Trophoblast cell (in vitro differentiated cells and primary cell): Measurements from ENCODE around the gene SRGAP2B.
A peak's percentile ranks its signal among the peaks of the same experiment; 100 is the strongest.
"Not testable (repeated sequence)": the region's sequence is repeated elsewhere in the genome, so short reads cannot be mapped to it uniquely, and the experiment has no call there.

ENCODE experiments used
- DNase-seq, 2 donors: peaks; one replicate each; pipeline ENCODE4 v3.0.0-alpha.2; 2016
- H2AFZ ChIP-seq: 2 replicates; pipeline ENCODE4 v1.6.1; 2013; ENCODE audit warnings: low read length, moderate library complexity, mild to moderate bottlenecking; ENCODE audit not compliant: insufficient read depth, poor library complexity
- H2AK5ac ChIP-seq: 2 replicates; pipeline ENCODE4 v1.6.1; 2013; ENCODE audit warnings: mild to moderate bottlenecking, low read length
- H2BK120ac ChIP-seq: 2 replicates; pipeline ENCODE4 v1.6.1; 2013; ENCODE audit warnings: low read length, mild to moderate bottlenecking, moderate library complexity; ENCODE audit not compliant: insufficient read depth, poor library complexity
- H2BK12ac ChIP-seq: 2 replicates; pipeline ENCODE4 v1.6.1; 2013; ENCODE audit warnings: mild to moderate bottlenecking, low read length, moderate library complexity
- H2BK5ac ChIP-seq: 2 replicates; pipeline ENCODE4 v1.6.1; 2013; ENCODE audit warnings: low read length, low read depth, moderate library complexity, mild to moderate bottlenecking; ENCODE audit not compliant: poor library complexity
- H3K14ac ChIP-seq: 2 replicates; pipeline ENCODE4 v1.6.1; 2013; ENCODE audit warnings: mild to moderate bottlenecking, low read length
- H3K18ac ChIP-seq: 2 replicates; pipeline ENCODE4 v1.6.1; 2013; ENCODE audit warnings: mild to moderate bottlenecking, low read length
- H3K23ac ChIP-seq: 2 replicates; pipeline ENCODE4 v1.6.1; 2013; ENCODE audit warnings: low read length
- H3K27ac ChIP-seq: 2 replicates; pipeline ENCODE4 v1.5.1; 2013; ENCODE audit warnings: low read depth, mild to moderate bottlenecking, inconsistent platforms, low read length, moderate library complexity
- H3K27me3 ChIP-seq: 2 replicates; pipeline ENCODE4 v1.6.1; 2013; ENCODE audit warnings: inconsistent platforms, mild to moderate bottlenecking, low read length, moderate library complexity; ENCODE audit not compliant: insufficient read depth
- H3K36me3 ChIP-seq, 2 experiments: 1 replicate in 1 of 2; 2 replicates in 1 of 2; pipeline ENCODE4 v1.6.1; 2013; ENCODE audit warnings: low read length in 2 of 2, mild to moderate bottlenecking in 2 of 2, moderate library complexity in 1 of 2; ENCODE audit not compliant: insufficient read depth in 2 of 2, control insufficient read depth in 1 of 2
- H3K4ac ChIP-seq: 2 replicates; pipeline ENCODE4 v1.6.1; 2013; ENCODE audit warnings: low read depth, mild to moderate bottlenecking, low read length, moderate library complexity
- H3K4me1 ChIP-seq, 2 experiments: 1 replicate in 1 of 2; 2 replicates in 1 of 2; pipeline ENCODE4 v1.6.1; 2013; ENCODE audit warnings: low read length in 2 of 2, mild to moderate bottlenecking in 2 of 2, moderate library complexity in 1 of 2; ENCODE audit not compliant: insufficient read depth in 2 of 2, control insufficient read depth in 1 of 2
- H3K4me2 ChIP-seq: 2 replicates; pipeline ENCODE4 v1.6.1; 2013; ENCODE audit warnings: inconsistent platforms, mild to moderate bottlenecking, low read length, moderate library complexity
- H3K4me3 ChIP-seq: 2 replicates; pipeline ENCODE4 v1.5.1; 2013; ENCODE audit warnings: mild to moderate bottlenecking, low read depth, low read length, inconsistent platforms
- H3K79me1 ChIP-seq: one replicate; pipeline ENCODE4 v1.6.1; 2013; ENCODE audit warnings: low read length
- H3K79me2 ChIP-seq: 2 replicates; pipeline ENCODE4 v1.6.1; 2013; ENCODE audit warnings: low read length, mild to moderate bottlenecking; ENCODE audit not compliant: control insufficient read depth, insufficient read depth, poor library complexity
- H3K9ac ChIP-seq: 2 replicates; pipeline ENCODE4 v1.6.1; 2013; ENCODE audit warnings: mild to moderate bottlenecking, low read length
- H3K9me3 ChIP-seq: 2 replicates; pipeline ENCODE4 v1.6.1; 2013; ENCODE audit warnings: low read depth, mild to moderate bottlenecking, control low read depth, inconsistent platforms, low read length; ENCODE audit not compliant: insufficient read depth
- H4K12ac ChIP-seq: 2 replicates; pipeline ENCODE4 v1.6.1; 2013; ENCODE audit warnings: low read depth, mild to moderate bottlenecking, low read length, moderate library complexity
- H4K8ac ChIP-seq: 2 replicates; pipeline ENCODE4 v1.6.1; 2013; ENCODE audit warnings: low read depth, mild to moderate bottlenecking, low read length, moderate library complexity
- H4K91ac ChIP-seq: one replicate; pipeline ENCODE4 v1.6.1; 2013; ENCODE audit warnings: low read depth, mild to moderate bottlenecking, low read length, moderate library complexity
- WGBS: extraction: QIAGEN DNeasy Blood & Tissue Kit; methylation state at CpG from one replicate; pipeline ENCODE4 v1.1.7; 2013; ENCODE audit warnings: missing lambda C conversion rate; ENCODE audit not compliant: insufficient read length, insufficient coverage; ENCODE audit errors: extremely low coverage; 5-methylcytosine and 5-hydroxymethylcytosine counted together

Gene SRGAP2B

GRCh38 chr1:144893062-144893461, 202.1 kb downstream of the SRGAP2B start:
- not testable (repeated sequence) for H2BK120ac ChIP-seq, H3K9me3 ChIP-seq, DNase-seq, H2BK12ac ChIP-seq, H3K4me3 ChIP-seq, H3K9ac ChIP-seq, H3K27me3 ChIP-seq, H2AK5ac ChIP-seq, H3K14ac ChIP-seq, H3K27ac ChIP-seq, H3K4ac ChIP-seq, H3K79me1 ChIP-seq, H3K79me2 ChIP-seq, H4K8ac ChIP-seq, H4K12ac ChIP-seq, H4K91ac ChIP-seq, H3K18ac ChIP-seq, H2AFZ ChIP-seq, H3K4me1 ChIP-seq, H2BK5ac ChIP-seq, H3K4me2 ChIP-seq, H3K36me3 ChIP-seq, H3K23ac ChIP-seq
- no CpG with 5 or more reads among the region's 7 CpGs for WGBS

DNA sequence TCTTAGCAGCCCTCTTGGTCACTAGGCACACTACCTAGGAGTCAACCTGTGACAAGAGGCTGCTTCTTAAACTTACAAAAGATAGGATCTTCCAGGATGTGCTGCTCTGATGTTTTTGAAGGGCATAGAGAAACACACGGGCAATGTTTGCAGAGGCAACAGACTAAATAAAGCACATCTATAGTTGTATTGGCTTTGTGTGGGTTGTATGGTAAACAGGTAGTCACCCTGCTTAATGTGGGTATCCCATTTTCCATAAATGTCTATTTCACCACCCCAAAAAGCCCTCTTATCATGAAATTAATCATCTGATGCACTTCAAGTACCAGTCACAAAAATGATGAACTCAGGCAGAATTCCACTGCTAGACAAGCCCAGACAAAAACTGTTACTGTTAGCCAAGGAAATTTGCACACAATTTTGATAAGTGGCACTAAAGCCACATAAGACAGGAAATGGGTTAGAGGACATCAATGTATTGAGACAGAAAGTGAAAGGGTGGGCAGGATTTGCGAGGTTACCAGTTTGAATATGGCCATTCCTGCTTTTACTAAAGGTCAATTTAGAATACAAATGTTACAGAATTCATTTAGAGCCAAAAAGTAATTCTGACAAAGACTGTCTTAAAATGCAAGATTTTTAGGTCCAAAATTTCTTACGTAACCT, 205.5 kb downstream of the SRGAP2B start:
- not testable (repeated sequence) for H3K4me1 ChIP-seq, H3K4me3 ChIP-seq, H3K79me1 ChIP-seq, H3K27ac ChIP-seq, H4K8ac ChIP-seq, H2BK5ac ChIP-seq, H2BK12ac ChIP-seq, H3K9ac ChIP-seq, H3K79me2 ChIP-seq, H3K27me3 ChIP-seq, H3K18ac ChIP-seq, H3K4ac ChIP-seq, DNase-seq, H2AFZ ChIP-seq, H4K12ac ChIP-seq, H3K14ac ChIP-seq, H4K91ac ChIP-seq, H2BK120ac ChIP-seq, H2AK5ac ChIP-seq, H3K4me2 ChIP-seq, H3K23ac ChIP-seq, H3K36me3 ChIP-seq, H3K9me3 ChIP-seq
- no CpG with 5 or more reads among the region's 3 CpGs for whole genome bisulfite sequencing

DNA sequence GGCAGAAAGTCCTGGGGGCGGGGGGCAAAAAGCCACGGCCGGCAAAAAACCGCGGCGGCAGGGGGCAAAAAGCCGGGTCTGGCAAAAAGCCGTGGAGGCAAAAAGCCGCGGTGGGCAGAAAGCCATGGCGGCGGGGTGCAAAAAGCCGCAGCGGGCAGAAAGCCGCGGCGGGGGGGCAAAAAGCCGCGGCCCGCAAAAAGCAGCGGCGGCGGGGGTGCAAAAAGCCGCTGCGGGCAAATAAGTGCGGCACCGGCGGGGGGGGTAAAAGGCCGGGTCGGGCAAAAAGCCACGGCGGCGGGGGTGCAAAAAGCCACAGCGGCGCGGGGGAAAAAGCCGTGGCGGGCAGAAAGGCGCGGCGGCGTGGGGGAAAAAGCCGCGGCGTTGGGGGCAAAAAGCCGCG, 212.1 kb downstream of the SRGAP2B start:
- WGBS = no CpG with 5 or more reads among the region's 47 CpGs

GRCh38 chr1:144882343-144882742, 212.8 kb downstream of the SRGAP2B start:
- H3K4me1 ChIP-seq, H2BK12ac ChIP-seq, H3K4me3 ChIP-seq, H4K91ac ChIP-seq, H4K12ac ChIP-seq, H3K36me3 ChIP-seq, H2BK120ac ChIP-seq, H3K27me3 ChIP-seq, H2AK5ac ChIP-seq, H3K9me3 ChIP-seq, H3K18ac ChIP-seq, H3K79me1 ChIP-seq, H3K27ac ChIP-seq, H4K8ac ChIP-seq, H3K79me2 ChIP-seq, H3K9ac ChIP-seq, H3K14ac ChIP-seq, H3K4ac ChIP-seq, DNase-seq, H3K23ac ChIP-seq, H2AFZ ChIP-seq, H2BK5ac ChIP-seq: not testable (repeated sequence)
- peak overlapping the region; percentile 57 for H3K4me2 ChIP-seq
- no CpG with 5 or more reads among the region's 42 CpGs for WGBS

More for the DNA sequence above, 212.1 kb downstream of the SRGAP2B start:
- H3K4me1 ChIP-seq, H2BK12ac ChIP-seq, H2AFZ ChIP-seq, H2AK5ac ChIP-seq, H3K14ac ChIP-seq, H3K18ac ChIP-seq, H3K27me3 ChIP-seq, H3K79me1 ChIP-seq, H4K91ac ChIP-seq, H3K9ac ChIP-seq, H2BK5ac ChIP-seq, H4K8ac ChIP-seq, H4K12ac ChIP-seq, H3K36me3 ChIP-seq, H3K27ac ChIP-seq, H3K23ac ChIP-seq, H3K9me3 ChIP-seq, H3K4ac ChIP-seq, H2BK120ac ChIP-seq, H3K79me2 ChIP-seq: not testable (repeated sequence)
- H3K4me2 ChIP-seq = peak overlapping the region; percentile 66
- peak; percentile 0 for DNase-seq
- H3K4me3 ChIP-seq = peak overlapping the region; percentile 61
